Psoas muscle (tissue), 8 donors: ENCODE results near the gene RBBP8NL. TPM values are rescaled to one million over a fixed set of nuclear protein-coding genes. Genes with fewer than 3 reads are reported as not detected.

Source experiments
- ATAC-seq, 4 donors: fragments of 200-7000 bp; cut with Tn5 transposase; one replicate each; pipeline ENCODE4 v1.9.1; 2020; ENCODE audit warnings: moderate library complexity in 3 of 4, mild to moderate bottlenecking in 2 of 4
- DNase-seq, 2 donors: peaks; one replicate each; pipeline ENCODE4 v3.0.0-alpha.2; 2020
- H3K27ac ChIP-seq: fragments of 200-600 bp; one replicate; pipeline ENCODE4 v1.8.0; 2022
- H3K27me3 ChIP-seq, 3 donors: fragments of 200-600 bp in 1 of 3; one replicate each; pipeline versions ENCODE4 v1.6.1 to v1.8.0; 2013 to 2022; ENCODE audit warnings: low read length in 2 of 3, mild to moderate bottlenecking in 2 of 3, moderate library complexity in 1 of 3; ENCODE audit not compliant: insufficient read depth in 3 of 3
- H3K36me3 ChIP-seq, 2 donors: fragments of 200-600 bp in 1 of 2; one replicate each; pipeline versions ENCODE4 v1.6.1 to v1.8.0; 2013 to 2022; ENCODE audit warnings: low read depth in 1 of 2, mild to moderate bottlenecking in 1 of 2, moderate library complexity in 1 of 2; ENCODE audit not compliant: insufficient read depth in 1 of 2
- H3K4me1 ChIP-seq: fragments of 200-600 bp; one replicate; pipeline ENCODE4 v1.8.0; 2022
- H3K4me3 ChIP-seq: fragments of 200-600 bp; one replicate; pipeline ENCODE4 v1.8.0; 2022; ENCODE audit warnings: mild to moderate bottlenecking
- H3K9me3 ChIP-seq: fragments of 200-600 bp; one replicate; pipeline ENCODE4 v1.8.0; 2022
- WGBS, 3 donors: extraction: QIAGEN DNeasy Blood & Tissue Kit; methylation state at CpG; one replicate each; pipeline versions ENCODE4 v1.1.6 to v1.1.7; 2013; 5-methylcytosine and 5-hydroxymethylcytosine counted together
- intact Hi-C, 2 donors: fragments of 100-400 bp; cut with DNase I; formaldehyde crosslinking; loops; one replicate each; pipeline versions ENCODE4 v1.11.0 to v1.14.2; 2022
- polyA plus RNA-seq, 3 donors: library from polyadenylated mRNA; stranded (reverse); fragments of 200-250 nt; gene quantifications; one replicate each; pipeline ENCODE4 v1.2.3, GENCODE V29; 2013
- total RNA-seq, 4 donors: library from RNA; stranded (reverse); fragmentation: NEBNext Ultra II Directional in 2 of 4; extraction: Animal tissue kit (Norgen Biotek cat#: 25700) in 2 of 4; gene quantifications; one replicate each; pipeline versions ENCODE4 v1.2.1 to v1.2.4, GENCODE V29; 2021 to 2023
- TF ChIP-seq, protein P1 (sequence below): fragments of 200-600 bp; IDR thresholded peaks from one replicate; pipeline ENCODE4 v1.8.0; 2022; ENCODE audit warnings: antibody characterized with exemption
- donor health status: healthy with polysubstance abuse.
- donor health status: DM: no; HTN: no; CAD: no; lungs with moderate emphysema.
- donor health status: Bipolar disorder and iron deficiency.
- donor health status: healthy.
- donor health status: DM: yes; HTN: yes; CAD: no.
- donor health status: DM: no; HTN: no; CAD: no.
- donor health status: DM: no; HTN: no; CAD: no.
- donor health status: DM: yes; HTN: yes; CAD: no.

The RBBP8NL gene
- total and polyA plus RNA-seq, 7 donors: 0.03 to 0.08 TPM; not detected in 5

GRCh38 chr20:62475027-62475771 is 47.9 kb upstream of the RBBP8NL start:
- peak overlapping the region; percentile 51 for H3K4me3 ChIP-seq
- no peak for ATAC-seq
- WGBS, 3 donors: 2 to 6% (median 5%) methylated on average over 48 to 93 of the region's 93 CpGs
- intact Hi-C loops: no loop called here
- no peaks in the 10 kb centered on the region for H3K36me3 ChIP-seq
- TF ChIP-seq, protein P1, sequence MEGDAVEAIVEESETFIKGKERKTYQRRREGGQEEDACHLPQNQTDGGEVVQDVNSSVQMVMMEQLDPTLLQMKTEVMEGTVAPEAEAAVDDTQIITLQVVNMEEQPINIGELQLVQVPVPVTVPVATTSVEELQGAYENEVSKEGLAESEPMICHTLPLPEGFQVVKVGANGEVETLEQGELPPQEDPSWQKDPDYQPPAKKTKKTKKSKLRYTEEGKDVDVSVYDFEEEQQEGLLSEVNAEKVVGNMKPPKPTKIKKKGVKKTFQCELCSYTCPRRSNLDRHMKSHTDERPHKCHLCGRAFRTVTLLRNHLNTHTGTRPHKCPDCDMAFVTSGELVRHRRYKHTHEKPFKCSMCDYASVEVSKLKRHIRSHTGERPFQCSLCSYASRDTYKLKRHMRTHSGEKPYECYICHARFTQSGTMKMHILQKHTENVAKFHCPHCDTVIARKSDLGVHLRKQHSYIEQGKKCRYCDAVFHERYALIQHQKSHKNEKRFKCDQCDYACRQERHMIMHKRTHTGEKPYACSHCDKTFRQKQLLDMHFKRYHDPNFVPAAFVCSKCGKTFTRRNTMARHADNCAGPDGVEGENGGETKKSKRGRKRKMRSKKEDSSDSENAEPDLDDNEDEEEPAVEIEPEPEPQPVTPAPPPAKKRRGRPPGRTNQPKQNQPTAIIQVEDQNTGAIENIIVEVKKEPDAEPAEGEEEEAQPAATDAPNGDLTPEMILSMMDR: no peak
- peaks cover 19% of the 10 kb centered on the region for H3K4me1 ChIP-seq
- H3K9me3 ChIP-seq: no peaks in the 10 kb centered on the region
- DNase-seq: no peak
- H3K27ac ChIP-seq: no peak overlapping the region
- peaks cover 0 to 76% (median 32%) of the 10 kb centered on the region in 3 donors for H3K27me3 ChIP-seq

- H3K9me3 ChIP-seq: no peaks in the 10 kb centered on the region
- ATAC-seq (no peak), DNase-seq (no peak)
- H3K4me1 ChIP-seq: peaks cover 19% of the 10 kb centered on the region
- no peaks in the 10 kb centered on the region for H3K36me3 ChIP-seq
- peak overlapping the region; percentile 51 for H3K4me3 ChIP-seq
- H3K27ac ChIP-seq: no peak overlapping the region
- TF ChIP-seq, protein P1: no peak
- peaks cover 0 to 79% (median 34%) of the 10 kb centered on the region in 3 donors for H3K27me3 ChIP-seq
- 12 to 16% (median 15%) methylated on average over 19 to 25 of the region's 25 CpGs for WGBS, 3 donors
- intact Hi-C loops: no loop called here
Observed at GRCh38 chr20:62474604-62475026, 47.3 kb upstream of the RBBP8NL start.

DNA sequence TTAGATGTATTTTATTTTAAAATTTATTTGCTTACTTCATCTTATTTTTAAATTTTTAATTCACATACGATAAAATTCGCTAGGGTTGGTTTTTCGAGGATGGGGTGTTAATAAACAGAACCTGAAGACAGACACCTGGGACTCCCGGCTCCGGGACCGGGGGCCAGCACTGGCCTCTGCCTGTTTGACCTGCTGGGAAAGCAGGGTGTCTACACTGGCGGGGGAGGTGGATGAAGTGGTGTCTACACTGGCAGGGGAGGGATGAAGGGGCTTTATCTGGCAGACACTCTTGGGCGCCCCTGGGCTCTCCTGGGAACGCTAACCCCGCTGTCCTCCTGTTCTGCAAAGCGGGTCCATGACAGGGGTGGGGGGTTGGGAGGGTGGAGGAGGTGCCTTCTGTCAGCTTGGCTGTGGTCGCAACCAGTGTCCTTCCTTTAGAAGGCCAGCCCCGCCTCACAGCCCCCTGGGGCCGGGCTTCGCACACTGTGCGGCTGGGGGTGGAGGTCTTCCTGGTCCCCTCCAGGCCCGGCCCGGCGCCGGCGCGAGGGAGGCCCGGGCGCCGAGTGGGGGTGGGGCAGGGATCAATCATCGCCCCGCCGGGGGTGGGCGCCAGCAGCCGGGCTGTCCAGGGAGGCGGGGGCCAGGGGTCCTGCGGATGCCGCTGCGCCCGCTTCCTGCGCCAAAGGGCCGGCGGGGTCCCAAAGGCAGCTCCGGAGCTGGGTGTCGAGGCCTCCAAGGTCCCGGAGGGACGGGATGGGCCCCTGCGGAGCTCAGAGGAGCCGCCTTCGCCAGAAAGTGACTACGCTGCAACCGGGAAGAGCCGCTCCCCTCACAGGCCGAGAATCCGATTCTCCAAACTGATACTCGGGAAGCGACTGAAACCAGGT is 46.6 kb upstream of the RBBP8NL start:
- peaks cover 0 to 78% (median 35%) of the 10 kb centered on the region in 3 donors for H3K27me3 ChIP-seq
- TF ChIP-seq, protein P1: no peak
- H3K9me3 ChIP-seq: no peaks in the 10 kb centered on the region
- H3K36me3 ChIP-seq: no peaks in the 10 kb centered on the region
- WGBS, 3 donors: 26 to 38% (median 33%) methylated on average over 35 to 52 of the region's 52 CpGs
- intact Hi-C loops: loop anchor here in 1 of 2 donors (2.0 kb wide), 1 partner anchor 27 kb away; no protein-coding TSS in a partner anchor
- DNase-seq (no peak), ATAC-seq (no peak)
- H3K27ac ChIP-seq: no peak overlapping the region
- no peak overlapping the region for H3K4me3 ChIP-seq
- H3K4me1 ChIP-seq: peaks cover 19% of the 10 kb centered on the region

GRCh38 chr20:62472941-62473585 is 45.7 kb upstream of the RBBP8NL start:
- TF ChIP-seq, protein P1: no peak
- DNase-seq (no peak), ATAC-seq (no peak)
- Histone ChIP-seq H3K4me1 (peaks cover 16% of the 10 kb centered on the region), H3K4me3 (no peak overlapping the region), H3K36me3 (no peaks in the 10 kb centered on the region), H3K27me3 (peaks cover 0 to 78% (median 39%) of the 10 kb centered on the region in 3 donors), H3K27ac (no peak overlapping the region), H3K9me3 (no peaks in the 10 kb centered on the region)
- intact Hi-C loops: loop anchor here in 1 of 2 donors (2.0 kb wide), 1 partner anchor 26 kb away; no protein-coding TSS in a partner anchor
- 69 to 77% (median 75%) methylated on average over 29 to 30 of the region's 30 CpGs for WGBS, 3 donors
